Endometrial microvascular endothelial cells (primary cell): ENCODE data around the gene ACTBL2. TPM values are rescaled to one million over a fixed set of nuclear protein-coding genes. Genes with fewer than 3 reads are reported as not detected.
"Not testable (repeated sequence)": the region's sequence is repeated elsewhere in the genome, so short reads cannot be mapped to it uniquely, and the experiment has no call there.

ENCODE experiments used
- in situ Hi-C: cut with HindIII; loops from 2 replicates; pipeline ENCODE4 v1.10.0; 2017; ENCODE audit warnings: low sequenced_read_pairs, low pct_unique_long_range_greater_than_20kb; ENCODE audit errors: inconsistent ontology term
- total RNA-seq: library from RNA; depleted of rRNA; stranded (reverse); fragments of >200 nt; gene quantifications from one replicate; pipeline ENCODE4 v1.2.3, GENCODE V29; 2015; ENCODE audit errors: inconsistent ontology term

Gene ACTBL2
- total RNA-seq, 1 donor from 2014 or later: not detected

DNA sequence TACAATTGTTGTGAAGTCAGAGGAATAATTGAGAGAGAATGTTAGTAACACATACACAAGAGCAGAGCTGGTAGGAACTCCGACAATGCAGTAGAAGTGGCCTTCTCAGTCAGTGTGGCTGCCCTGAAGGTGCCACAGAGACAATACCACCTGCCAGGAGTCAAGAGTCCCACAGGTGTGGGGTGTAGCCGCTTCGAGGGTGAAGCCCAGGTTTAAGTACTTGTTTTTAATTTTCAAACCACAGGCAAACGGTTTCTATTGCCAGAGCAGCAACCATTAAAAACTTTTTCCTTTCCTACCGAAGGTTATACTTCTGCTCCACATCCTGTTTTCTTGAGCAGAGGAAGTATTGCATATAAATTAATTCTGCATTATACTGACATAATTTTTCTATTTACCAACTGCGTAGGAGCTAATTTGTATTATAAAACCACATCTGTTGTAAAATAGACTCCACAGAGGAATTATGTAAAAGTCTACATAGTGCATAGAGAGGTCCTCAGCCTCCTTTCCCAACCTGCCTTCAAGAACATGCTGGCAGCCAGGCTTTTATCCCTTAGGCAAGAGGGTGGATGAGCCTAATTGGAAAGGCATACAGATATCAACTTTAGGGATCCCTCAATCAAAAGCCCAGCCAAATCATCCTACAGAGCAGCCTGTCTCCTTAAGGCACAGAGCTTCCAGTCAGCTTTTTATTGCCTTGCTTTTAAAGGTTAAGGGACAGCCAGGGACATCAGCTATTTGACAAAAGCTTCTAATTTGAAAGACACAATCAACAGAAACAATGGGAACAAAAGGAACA lies 12.9 kb upstream of the ACTBL2 start:
- in situ Hi-C loops: loop anchor here (10.0 to 25.0 kb wide), 2 partner anchors 742 to 969 kb away; partner anchors contain the start of gene PLK2

DNA sequence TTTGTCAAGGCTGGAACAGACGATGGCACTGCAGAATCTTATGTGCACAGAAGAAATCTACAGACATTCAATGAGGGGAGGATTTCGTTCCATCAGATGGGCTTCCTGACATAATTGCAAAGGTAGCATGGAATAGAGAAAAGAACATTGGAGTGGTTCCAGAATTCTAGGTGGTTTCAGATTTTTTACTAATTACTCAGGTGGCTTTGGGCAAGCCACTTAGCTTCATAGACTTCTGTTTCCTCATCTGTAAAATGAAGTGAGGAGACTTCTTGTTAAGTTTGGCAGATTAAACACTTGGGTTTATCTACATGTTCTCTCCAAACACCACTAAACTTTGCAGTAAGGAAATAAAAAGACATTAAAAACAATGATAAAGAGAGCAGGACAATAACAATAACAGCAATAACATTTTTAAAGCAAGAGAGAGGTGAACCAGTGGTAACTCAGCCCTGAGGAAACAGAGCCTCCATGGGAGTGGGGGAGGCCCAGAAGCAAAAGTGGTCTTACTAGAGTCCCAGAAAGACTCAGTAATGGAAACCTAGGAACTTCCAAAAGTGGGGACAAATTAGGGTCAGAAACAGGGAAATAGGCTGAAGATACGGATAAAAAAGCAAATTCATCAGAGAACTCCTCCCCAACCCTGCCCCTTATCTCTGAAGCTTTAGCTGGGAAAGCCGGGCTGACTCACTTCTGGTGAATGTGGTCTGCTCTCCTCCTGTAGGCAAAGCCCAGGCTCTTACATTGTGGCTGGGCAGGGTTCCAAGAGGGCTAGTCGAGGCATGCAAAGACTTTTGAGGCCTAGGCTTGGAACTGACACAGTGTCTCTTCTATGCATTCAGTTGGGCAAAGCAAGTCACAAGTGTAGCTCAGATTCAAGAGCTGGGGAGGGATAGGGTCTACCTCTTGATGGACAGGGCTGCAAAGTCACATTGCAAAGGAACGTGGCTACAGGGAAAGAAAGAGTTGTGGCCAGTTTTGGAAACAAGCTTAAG lies 11.8 kb upstream of the ACTBL2 start:
- in situ Hi-C loops: loop anchor here (10.0 to 25.0 kb wide), 2 partner anchors 743 to 970 kb away; partner anchors contain the start of gene PLK2

DNA sequence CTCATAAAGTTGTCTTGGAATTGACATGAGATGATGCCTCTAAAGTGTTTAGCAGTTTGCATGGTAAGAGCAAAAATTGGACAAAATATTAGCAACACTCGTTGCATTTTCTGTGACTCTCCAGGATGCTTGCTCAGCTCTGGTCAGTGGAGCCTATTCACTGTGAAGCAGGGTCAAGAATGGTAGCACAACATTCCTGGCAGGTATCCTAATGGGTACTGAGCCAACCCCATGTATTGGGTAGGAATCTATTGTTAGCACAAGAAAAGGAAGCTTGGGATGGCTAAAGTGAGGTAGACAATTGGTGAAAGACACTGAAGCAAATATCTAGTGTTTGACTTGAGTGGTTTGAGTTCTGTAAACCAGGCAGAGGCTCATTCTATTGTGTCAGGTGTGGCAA lies 10.4 kb upstream of the ACTBL2 start:
- in situ Hi-C loops: loop anchor here (10.0 to 25.0 kb wide), 2 partner anchors 744 to 972 kb away; partner anchors contain the start of gene PLK2

DNA sequence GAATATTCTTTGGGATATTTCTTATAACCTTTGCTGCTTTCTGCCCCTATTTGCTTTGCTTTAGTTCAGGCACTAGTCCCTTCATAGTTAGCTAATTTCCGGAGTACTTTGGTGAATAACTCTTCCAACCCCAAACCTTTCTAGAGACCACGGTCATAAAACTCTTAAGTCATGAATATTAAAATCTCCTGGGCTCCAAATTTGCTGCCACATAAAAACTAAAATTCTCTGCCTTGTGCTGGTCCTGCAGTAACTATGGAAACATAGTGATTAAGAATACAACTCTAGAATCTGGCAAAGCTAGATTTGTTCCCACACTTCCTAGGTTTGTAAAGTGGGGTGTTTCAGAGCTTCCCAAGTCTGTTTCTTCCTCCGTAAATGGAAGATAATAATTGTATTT lies 10.0 kb upstream of the ACTBL2 start:
- in situ Hi-C loops: loop anchor here (10.0 to 25.0 kb wide), 2 partner anchors 745 to 972 kb away; partner anchors contain the start of gene PLK2

DNA sequence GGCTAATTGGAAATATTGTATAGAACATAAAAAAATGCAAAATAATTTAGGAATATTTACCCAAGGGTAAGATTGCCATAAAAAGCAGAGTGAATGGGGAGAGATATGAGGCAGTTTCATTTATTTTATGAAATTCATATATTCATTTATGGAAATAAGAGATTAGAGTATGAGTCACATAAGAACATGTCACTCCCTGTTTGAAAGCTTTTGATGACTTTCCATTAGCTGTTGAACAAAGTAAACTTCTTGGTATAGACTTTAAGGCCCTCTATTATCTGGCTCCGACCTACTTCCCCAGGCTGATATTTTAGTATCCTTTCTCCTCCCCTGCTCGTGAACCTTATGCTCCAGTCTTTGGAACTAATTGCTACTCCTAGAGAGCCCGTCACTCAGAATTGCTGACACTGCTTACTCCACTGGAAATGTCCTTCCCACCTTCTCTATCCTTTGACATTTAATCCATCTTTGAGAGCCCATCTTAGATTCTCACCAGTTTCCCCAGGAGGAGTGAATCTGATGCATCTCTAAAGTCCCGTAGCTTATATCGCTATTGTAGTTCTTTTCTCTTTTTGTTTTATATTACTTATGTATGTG lies 8.9 kb upstream of the ACTBL2 start:
- in situ Hi-C loops: loop anchor here (10.0 to 25.0 kb wide), 2 partner anchors 746 to 973 kb away; partner anchors contain the start of gene PLK2

DNA sequence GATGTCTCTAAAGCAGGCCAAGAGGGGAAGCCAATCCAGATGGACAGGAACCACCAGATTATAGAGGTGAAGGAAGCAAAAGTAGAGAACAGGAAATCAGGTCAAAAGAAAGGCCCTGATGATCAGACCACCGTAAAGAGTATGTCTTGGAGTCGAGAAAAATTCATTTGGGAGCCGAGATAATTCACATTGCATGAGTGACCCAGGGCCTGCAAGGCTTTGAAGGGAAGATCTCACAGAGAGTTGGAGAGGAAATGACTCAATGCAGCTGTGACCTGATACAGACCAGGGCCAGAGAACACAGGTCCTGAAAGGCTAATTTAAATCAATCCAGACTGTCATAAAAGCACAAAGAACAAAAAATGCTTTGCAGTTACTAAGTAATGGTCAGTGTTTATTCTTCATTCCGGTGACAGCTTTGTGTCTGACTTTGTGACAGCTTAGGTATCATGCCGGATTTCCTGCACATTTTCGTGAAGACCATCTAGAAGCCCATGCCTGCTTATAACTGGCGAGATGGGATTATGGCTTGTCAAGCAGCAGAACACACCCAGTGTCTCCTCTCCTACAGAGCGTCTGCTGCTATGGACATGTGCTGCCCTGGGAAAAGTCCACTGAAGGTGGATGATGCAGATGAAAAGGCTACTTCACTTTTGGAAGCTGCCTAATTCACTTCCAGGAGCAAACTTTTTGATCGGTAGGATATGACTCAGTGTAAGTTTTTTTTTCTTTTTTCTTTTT lies 5.8 kb upstream of the ACTBL2 start:
- in situ Hi-C loops: loop anchor here (25.0 kb wide), 1 partner anchor 749 kb away; no protein-coding TSS in a partner anchor

DNA sequence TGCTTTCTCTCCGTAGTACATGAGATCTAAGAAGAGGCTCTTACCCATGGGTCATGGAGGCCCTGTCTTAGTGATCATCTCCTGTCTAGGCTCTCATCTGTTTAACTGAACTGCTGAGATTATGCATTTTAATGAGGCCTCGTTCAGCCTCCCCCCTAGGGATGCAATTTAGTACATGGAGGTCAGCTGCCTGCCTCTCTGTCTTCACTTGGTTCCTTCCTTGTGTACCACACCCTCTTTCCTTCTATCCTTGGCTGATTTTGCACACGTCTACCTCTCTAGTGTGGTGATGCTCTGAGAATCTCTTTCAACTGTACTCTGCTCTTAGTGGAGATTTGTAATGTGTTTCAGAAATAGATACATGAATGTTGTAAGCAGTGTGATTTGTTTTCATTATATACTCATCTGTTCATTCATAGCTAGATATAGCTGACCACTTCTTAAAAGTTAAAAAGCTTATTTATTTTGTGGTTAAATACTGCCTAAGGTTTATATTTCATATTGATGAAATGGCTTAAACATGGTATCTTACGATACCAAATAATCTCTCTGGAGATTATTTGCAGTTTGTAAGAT lies 3.5 kb upstream of the ACTBL2 start:
- in situ Hi-C loops: loop anchor here (25.0 kb wide), 1 partner anchor 751 kb away; no protein-coding TSS in a partner anchor

DNA sequence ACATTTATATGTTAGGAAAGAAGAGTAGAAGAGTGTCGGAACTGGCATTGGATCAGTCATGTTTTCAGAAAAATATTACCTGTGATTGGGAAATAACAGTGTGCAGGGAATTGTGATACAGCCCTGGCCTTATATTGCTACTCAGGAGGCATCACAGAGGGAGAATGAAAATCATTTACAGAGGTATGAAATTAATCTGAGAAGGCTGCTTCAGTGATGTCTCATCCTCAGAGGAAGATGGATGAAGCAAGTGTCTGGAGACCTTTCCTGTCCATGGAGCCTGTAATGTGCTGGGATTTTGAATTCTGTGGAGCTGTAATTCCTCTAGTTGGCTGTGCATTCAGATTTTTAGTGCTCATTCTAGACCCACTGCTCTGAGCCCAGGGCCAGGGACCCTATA lies 3.8 kb downstream of the ACTBL2 start:
- in situ Hi-C loops: loop anchor here (25.0 kb wide), 1 partner anchor 758 kb away; no protein-coding TSS in a partner anchor

DNA sequence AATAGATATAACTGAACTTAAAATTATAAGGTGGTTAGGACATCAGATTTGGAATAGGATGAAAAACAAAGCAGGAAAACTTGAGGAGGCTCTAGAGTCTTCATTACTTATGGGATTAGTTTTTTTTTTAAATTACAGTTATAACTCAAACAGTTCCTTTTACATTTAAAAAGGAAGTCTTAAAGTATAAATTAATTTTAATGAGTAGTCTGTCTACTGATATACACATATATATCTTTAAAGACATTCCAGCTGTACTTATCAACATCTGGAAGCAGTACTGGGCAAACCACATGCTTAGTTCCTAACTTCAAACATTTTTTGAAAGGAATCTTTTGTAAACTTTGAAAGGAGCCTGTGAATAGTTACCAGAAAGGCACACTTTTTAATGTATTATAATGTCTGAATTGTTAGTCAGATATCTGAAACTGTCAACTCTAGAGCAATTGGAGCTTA lies 6.0 kb downstream of the ACTBL2 start:
- in situ Hi-C loops: loop anchor here (25.0 kb wide), 1 partner anchor 761 kb away; no protein-coding TSS in a partner anchor

DNA sequence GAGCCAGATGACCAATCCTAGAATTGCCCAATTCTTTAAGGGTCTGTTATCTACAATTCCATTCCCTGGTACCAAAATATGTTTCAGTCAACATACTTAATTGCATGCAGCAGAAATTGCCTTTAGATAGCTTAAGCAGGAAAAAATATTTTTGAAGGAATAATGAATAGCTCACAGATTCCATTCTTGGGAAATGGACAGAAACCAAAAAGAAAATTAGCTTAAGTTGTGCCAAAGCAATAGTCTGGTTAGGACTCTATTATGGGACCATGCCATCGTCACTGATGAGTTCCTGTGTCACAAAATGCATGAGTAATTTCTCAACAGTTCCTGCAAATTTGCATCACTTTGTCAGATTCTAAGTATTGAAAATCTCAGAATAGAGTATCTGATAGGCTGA lies 12.3 kb downstream of the ACTBL2 start:
- in situ Hi-C loops: no loop called here

DNA sequence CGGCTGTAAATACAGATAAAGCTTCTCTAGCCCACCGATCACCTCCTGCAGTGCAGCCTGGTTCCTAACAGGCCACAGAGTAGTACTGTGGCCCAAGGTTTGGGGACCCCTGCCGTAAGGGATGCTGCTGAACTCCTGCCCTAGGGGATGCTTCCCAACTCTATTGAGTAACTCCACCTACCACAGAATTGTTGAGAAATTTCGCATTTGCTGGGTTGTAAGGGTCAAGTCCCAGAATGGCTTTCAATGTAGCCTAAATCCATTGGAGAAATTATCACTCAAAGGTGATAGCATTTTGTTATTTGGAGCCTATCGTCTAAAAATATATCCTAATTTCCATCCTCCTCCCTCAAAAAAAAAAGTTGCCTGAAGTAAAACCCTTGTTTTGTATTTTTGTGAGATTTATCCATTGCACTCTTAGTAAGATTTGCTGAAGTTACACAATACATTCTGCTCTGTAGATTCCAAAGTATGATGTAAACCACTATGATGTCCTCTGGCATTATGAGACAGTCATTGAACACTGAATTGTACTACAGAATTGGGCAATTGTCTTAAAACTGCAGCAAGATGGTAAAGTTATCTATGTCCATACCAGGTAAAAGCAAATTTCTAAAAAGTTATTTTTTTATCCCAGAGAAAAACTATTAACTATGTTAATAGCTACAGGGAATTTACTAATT lies 14.0 kb downstream of the ACTBL2 start:
- in situ Hi-C loops: no loop called here

DNA sequence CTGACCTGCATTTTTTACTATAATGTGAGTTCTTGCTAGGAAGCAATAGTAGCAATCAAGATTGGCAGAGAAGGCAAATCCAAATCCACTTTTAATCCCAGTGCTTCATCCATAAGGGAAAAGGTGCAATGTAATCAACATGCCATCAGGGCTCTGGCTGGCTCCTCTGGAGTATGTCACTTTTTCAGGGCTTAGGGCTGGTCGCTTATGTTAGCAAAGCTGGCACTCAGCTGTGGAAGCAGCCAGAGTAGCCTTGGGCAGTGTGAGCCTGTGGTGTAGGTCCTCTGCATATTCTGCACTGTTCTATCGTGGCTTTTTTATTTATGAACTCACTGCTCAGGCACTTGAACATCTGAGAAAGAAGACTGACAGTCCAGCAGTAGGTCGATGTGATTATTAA lies 16.1 kb downstream of the ACTBL2 start:
- in situ Hi-C loops: no loop called here

DNA sequence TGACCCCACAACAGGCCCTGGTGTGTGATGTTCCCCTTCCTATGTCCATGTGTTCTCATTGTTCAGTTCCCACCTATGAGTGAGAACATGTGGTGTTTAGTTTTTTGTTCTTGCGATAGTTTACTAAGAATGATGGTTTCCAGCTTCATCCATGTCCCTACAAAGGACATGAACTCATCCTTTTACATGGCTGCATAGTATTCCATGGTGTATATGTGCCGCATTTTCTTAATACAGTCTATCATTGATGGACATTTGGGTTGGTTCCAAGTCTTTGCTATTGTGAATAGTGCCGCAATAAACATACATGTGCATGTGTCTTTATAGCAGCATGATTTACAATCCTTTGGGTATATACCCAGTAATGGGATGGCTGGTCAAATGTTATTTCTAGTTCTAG lies 22.6 kb downstream of the ACTBL2 start:
- in situ Hi-C loops: not testable (repeated sequence)

DNA sequence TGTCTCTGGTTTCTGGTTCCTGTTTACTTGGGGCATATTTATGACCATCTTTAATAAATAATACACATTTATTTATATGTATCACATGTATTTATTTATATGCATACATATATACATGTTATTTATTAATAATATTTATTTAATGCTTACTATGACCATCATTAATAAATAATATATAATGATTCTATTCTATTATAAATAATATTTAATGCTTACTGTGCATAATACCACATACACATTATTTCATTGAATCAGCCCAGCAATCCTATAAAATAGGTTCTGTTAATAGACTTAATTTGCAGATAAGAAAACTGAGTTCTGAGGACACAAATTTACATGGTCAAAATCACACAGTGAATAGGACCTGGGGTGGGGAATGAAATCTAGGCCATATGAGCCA lies 24.2 kb downstream of the ACTBL2 start:
- in situ Hi-C loops: no loop called here

DNA sequence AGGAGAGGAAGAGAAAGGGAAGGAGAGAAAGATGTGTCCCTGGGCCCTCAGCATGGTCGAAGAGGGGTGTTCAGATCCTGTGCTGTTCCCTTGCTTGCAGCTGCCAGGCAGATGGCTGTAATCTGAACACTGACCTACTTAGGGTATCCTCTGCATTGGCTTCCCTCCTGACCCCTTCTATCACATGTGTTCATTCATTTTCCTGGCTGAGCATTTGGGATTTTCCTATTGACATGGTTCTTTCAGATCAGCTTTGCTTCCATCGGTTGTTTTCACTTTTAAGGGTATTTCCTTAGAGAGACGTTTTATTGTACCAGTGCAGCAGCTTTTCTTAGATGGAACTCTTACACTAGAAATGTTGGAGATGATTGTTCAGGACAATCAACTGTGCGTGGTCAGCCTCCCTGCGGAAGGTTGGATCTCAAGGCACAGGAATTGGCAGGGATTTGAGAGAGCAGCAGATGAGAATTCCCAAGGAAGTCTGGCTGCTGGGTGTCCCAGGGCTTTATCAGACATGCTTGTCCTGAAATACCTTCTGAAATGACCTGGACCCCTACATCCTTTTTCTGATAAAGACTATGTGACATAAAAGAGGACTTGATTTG lies 26.0 kb downstream of the ACTBL2 start:
- in situ Hi-C loops: no loop called here

DNA sequence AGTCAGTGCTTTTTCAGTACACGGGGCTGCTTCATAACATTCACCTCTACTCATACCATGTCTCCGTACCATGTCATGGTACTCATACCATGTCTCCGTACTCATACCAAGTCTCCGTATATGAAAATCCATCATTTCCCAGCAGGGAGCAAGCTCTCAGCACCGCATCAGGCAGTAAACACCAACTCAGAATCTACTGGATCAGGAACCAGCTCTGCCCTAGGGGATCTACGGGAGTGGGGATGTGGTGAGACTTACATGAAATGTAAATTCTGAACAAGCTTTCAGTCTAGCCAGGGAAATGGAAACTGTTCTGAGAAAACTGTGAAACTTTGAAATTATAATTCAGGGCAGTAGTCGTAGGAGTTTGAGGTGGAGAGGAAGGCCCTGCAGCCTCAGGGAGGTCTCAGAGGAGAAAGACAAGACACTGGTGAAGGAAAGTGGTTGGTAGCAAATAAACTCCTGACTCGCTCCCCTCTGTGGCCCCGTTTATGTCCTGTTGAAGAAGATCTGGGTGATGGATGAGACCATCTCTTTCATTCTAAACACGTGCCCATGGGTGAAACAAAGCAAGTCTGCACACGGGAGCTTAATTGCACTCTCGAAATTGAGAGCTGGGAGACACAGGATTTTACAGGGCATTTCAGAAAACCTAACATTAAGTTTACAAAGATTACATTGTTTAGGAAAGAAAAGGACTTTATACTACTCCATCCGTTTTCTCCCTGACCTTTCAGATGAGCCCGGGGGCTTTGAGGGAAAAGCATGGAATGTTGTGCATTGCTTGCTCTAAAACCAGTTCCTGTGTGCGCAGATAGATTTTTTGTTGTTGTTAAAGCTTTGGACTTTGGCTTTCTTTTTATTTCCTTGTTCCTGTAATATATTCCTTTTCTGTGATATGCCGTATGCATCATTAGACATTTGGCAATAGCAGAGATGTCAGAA lies 26.8 kb downstream of the ACTBL2 start:
- in situ Hi-C loops: no loop called here
